HG03097 (cell line): ENCODE data around the gene FRMD4A.

ENCODE experiments used
- ATAC-seq: cut with Tn5 transposase; IDR thresholded peaks from one replicate; pipeline ENCODE4 v1.9.1; 2021; ENCODE audit not compliant: unreplicated experiment, low FRiP score

FRMD4A gene

DNA sequence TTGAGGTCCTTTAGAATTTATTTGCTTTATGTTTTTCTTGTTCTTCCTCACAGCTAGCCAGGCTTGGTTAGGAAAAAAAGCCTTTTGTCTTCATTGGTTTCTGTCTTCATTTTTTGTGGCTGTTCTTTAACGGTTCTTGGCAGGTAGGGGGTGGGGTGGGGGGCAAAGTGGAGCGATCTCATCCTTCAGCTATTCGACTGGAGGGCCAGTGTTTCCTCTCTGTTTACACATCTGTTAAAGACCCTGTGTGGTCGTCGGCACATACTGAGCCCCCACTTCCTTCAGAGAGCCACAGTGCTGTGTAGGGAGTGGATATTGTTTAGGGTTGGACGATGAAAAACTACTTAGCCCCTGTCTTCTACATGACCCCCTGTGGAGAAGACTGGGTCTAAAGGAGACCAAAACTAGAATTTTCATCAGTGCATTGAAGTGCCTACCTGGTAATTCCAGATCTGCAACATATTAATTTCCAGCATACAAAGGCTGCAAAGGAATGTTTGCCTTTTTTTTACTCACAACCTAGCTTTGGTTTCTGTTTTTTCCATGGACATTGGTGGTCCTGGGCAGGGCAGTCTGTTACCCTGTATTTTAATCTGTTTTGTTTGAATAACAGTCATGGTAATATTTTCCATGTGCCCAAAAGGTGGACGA lies 714.9 kb downstream of the FRMD4A start:
- no peak for ATAC-seq

DNA sequence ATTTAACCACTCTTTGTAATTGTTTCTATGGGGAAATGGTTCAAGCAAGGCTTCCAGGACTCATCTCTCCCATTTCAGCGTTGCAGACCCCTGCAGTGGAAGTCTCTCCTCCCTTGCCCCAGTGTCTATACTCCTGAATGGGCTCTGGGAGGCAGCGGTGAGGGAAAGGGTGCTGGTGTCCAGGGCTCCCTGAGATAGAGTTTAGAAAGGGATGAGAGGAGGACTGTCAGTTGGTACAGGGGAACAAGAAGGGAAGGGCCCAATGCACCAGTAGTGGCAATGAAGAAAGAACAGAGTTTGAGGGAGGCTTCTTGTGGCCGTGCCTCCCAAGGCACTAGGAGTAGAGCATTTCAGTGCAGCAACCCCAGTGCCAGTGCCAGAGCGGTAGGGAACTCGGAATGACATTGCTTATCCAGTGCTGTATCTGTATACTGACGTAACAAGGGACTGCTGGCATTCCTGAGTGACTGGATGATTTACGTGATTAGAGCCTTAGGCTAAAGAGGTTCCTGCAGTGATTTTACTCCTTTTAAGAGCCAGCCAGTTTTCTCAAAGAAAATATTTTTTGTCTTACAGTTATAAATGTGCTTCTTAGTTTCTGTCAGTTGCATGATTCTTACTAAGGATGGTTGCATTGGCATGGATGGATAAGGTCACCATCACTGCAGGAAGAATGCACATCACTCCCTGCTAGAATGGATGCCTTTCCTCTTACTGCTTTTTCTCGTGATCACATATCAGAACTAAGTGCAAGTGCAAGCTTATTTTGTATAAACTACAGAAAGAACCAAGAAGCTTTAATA lies 716.0 kb downstream of the FRMD4A start:
- no peak for ATAC-seq

- no peak for ATAC-seq
These were observed 717.2 kb downstream of the FRMD4A start for GRCh38 chr10:13613519-13613918.

- no peak for ATAC-seq
These were observed 717.9 kb downstream of the FRMD4A start for GRCh38 chr10:13612654-13613373.

DNA sequence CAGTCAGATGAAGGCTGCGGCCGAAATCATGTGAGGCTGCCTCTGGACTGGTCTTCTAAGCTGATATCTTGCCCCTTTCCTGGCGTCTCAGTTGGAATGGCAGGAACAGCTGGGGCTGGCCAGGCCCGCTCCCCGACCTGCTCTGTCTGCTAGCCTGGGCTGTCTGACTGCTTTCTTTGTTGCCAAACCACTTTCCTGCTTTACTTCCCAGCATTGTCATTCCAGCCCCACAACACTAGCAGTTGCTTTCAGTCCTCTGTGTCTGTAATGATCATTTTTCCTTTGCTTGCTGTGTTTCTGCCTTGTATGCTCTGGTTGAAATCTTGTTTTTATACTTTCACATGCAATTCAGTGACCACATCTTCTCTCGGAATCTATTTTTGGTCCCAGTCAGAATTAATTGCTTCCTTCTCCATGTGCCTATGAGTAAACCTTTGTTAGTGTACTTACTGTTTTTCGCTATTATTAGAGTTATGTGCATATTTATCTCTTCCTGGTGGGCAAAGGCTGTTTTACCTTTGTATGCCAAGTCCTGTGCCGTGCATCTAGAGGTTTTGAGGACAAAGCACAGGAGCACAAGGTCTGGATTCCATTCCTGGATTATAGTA lies 722.4 kb downstream of the FRMD4A start:
- ATAC-seq = no peak

DNA sequence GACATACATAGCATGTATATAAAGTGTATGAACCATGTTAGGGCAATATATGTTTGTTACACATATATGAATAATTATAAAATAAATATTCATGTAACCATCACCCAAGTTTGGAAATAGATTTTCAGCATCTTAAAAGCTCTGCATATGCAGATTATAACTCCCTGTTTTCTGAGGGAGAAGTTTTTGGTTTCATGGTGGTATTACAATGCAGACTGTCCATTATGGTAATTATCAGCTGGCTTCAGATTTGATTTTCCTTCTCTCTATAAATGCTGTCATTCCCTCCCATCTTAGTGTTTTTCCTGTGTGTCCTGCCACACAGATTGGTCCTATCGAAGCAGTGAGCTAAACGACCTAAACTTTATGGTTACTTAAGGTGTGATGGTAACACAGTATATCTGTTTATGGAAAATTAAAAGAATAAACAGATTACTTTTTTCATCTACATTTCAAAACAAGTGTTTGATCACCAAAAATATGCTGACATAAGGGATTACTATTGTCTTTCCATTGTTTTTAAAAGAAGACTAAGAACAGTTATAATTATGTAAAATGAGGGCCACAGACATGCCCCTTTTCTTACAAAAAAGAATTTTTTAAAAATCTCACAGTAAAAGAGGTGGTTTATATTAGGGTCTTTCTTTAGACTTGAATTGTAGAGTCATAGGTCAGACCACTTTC lies 726.2 kb downstream of the FRMD4A start:
- ATAC-seq = no peak

- ATAC-seq = no peak
These were observed 732.8 kb downstream of the FRMD4A start for GRCh38 chr10:13597909-13598308.

DNA sequence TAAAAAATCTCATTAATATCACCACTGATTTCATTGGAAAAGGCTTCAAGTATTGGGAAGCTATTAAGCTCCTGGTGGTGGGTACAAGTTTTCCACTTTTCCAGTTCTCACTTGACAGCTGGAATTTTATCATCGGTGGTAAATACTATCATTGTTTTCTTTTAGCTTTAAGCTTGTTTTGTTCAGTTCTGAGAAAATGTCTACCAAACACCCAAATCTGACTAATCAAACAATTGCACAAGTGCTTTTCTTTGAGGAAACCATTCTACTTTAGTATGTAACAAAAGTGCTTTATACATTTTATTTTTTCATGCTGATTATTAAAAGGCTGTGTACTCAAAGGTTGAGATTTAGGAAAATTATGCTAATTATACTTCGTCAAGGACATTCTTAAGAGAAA lies 736.1 kb downstream of the FRMD4A start:
- ATAC-seq = no peak
